Measurements from ENCODE around the gene SPDL1.
"Not testable (repeated sequence)": the region's sequence is repeated elsewhere in the genome, so short reads cannot be mapped to it uniquely, and the experiment has no call there.

Gene SPDL1

GRCh38 chr5:169576181-169576598 lies 7.4 kb upstream of the SPDL1 start:
- no peak for DNase-seq

- DNase-seq = no peak
Observed at GRCh38 chr5:169577951-169578350, 5.6 kb upstream of the SPDL1 start.

- no peak for DNase-seq
Observed at GRCh38 chr5:169580964-169581363, 2.6 kb upstream of the SPDL1 start.

DNA sequence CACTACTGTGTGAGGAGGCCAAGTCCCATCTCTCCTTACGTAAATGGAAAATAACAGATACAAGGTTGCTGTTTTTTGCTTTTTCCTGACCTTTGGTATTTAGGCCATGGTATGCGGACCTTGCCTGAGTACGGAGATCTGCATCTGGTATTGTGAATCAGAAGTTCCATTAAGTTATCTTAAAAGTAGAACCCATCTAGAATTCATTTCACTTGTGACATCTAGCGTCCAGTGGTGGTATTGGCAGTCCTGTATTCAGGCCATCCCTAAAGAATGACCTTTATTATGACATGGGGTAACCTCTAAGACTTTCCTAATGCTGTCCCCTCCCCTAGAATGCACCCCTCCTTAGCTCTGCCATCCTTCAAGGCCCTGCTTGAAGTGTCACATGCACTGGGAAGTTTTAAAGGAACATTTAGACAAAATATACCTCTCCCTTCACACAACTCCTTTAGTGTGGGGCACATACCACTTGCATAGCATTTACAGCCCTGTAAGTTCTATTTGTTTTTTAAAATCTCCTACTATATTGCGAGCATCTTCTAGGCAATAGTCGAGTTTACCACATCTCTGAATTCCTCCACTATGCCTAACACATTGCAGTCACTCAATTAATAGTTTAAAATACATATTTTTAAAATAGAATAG lies 1.9 kb upstream of the SPDL1 start:
- DNase-seq = peak; percentile 29

DNA sequence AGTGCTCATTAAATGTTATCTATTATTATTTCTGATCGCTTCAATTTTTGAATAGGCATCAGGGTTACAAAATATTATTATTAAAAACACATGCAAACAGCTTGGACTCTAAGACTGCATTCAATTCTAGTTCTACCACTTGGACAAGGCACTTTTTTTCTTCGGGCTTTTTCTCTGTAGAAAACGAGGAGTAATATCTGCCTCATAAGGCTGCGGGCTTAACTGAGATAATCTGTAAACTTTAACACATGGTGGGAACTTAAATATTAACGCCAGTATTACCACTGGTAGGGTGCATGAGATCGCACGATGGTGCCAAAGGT lies 511 bp upstream of the SPDL1 start:
- no peak for DNase-seq

DNA sequence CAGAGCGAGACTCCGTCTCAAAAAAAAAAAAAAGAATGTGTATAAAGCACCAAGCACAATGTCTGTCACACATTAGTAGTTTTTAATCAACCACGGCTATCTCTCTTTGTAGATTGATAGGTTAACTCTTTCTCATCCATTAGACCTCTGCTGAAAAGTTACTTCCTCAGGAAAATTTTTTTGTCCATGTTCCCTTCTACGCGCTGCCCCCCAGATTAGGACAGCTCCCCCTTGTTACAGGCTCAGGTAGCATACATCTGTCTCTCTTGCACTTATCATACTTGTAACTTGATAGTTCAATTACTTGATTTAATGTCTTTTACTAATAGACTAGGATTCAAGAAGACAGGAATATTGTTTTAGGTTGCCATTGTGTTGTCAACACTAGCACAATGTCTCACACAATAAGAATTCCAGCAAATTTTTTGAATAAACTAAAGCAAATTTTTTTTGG lies 1.5 kb downstream of the SPDL1 start:
- DNase-seq = no peak

GRCh38 chr5:169590602-169591001 lies 7.0 kb downstream of the SPDL1 start:
- DNase-seq = no peak

DNA sequence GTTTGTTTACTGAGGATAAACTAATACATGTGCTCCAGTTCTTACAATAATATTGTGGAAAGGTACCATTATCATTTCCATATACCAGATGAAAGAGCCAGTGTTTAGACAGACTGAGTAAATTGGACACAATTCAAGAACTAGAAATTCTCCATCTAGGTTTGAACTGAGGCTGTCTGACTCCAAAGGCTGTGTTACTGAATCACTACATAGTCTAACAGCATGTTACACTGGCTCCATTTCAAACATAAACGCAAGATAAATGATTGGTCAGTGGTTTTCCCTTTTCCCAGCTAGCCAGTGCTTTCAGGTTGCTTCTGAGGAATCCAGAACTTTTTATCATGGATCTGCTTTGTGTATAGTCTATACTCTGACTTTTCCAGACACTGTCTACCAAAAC lies 8.1 kb downstream of the SPDL1 start:
- no peak for DNase-seq

DNA sequence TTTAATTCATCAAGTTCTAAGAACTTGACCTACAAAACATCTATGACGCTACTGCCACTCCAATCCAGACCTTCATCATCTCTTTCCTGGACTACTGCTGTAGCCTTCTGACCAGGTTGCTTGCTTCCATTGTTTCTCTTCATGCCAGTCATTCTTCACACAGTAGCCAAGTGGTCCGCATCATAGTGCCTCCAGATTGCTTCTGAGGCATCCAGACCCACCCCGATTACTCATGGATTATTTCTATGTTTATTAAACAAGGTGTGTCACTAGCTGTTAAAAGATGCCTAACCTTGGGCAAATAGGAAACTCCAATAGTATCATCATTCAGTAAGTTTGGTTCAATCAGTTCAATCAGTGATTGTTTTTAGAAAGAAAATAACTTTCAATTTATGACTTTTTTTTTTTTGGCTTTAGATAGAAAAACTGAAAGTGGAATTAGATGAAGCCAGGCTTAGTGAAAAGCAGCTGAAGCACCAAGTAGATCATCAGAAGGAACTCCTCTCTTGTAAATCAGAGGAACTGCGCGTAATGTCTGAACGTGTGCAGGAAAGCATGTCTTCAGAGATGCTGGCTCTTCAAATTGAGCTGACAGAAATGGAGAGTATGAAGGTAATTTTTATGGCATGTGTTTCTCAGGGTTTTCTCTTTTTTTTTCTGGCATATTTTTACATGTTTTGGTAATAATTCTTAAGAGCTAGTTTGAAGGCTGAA lies 9.5 kb downstream of the SPDL1 start:
- DNase-seq = no peak

DNA sequence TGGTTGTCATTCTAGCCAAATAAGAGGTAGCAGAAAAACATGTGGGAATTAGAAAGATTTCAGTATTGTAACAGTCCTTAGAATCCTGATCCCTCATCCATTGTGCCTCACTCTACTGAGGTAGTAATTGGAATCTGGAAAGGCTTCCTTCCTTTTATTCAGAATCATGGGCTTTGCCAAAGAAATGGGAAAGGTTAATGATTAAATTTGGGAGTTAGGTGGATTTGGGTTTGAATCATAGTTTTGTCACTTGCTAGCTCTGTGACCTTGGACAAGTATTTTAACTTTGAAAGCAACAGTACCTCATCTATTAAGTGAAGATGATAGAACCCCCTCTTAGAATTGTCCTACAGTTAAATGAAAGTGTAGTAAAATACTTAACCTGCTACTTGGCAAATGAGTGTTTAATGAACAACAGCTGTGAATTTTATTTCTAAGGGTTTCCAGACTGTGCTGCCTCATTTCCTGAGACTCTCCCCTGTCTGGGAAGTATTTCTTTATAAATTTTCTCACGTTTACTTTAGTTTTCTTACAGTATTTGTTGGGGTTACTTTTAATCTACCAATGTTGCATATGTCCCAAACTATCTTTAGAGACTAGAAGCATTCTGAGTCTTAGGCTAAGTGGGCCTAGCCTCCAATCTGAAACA lies 11.7 kb downstream of the SPDL1 start:
- DNase-seq = no peak

DNA sequence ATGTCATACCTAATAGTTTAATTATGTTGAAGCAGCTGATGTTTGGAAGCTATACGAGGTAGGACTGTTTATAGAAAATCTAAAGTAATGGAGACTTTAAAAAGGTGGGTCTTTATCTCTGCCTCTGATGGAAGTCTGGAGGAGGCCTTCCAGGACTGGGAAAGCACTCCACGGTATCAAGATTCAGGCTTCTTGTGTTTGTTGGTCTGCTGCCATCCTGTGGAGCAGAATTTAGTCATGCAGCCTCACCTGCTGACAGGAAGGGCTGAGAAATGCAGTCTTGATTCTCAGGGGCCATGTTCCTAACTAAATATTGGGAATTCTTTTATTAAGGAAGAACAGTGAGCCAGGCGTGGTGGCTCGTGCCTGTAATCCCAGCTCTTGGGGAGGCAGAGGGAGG lies 15.9 kb downstream of the SPDL1 start:
- DNase-seq = no peak

DNA sequence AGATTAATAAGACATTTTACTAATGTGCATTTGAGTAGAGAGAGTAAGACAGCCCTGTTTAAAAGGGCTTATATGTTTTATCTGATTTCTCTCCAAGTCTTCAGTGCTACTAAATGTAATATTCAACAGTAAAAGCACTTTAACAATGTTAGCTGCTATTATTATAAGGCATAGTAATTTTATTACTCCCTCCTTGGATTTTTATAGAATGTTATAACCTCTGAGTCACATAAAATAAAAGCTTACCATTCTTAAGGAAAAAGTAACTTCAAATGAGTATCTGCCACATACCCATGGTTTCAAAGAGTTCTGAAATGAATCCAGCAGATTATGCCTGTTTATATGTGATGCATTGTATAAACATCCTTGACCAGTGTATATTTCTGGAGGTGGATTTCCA lies 19.0 kb downstream of the SPDL1 start:
- no peak for DNase-seq

DNA sequence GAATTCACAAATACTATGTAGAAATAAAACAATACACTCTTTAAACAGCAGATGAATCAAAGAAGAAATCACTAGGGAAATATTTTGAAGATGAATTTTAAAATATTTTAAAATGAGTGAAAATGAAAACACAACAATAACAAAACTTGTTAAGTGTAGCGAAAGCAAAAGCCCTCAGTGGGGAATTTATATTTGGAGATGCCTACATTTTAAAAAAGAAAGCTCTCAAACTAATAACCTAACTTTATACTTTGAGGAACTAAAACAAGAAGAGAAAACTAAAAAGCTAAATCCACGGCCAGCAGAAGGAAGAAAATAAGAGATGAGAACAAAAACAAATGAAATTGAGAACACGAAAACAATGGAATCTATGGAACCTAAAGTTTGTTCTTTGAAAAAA lies 22.7 kb downstream of the SPDL1 start:
- DNase-seq = no peak

GRCh38 chr5:169607882-169608281 lies 24.3 kb downstream of the SPDL1 start:
- DNase-seq = no peak

DNA sequence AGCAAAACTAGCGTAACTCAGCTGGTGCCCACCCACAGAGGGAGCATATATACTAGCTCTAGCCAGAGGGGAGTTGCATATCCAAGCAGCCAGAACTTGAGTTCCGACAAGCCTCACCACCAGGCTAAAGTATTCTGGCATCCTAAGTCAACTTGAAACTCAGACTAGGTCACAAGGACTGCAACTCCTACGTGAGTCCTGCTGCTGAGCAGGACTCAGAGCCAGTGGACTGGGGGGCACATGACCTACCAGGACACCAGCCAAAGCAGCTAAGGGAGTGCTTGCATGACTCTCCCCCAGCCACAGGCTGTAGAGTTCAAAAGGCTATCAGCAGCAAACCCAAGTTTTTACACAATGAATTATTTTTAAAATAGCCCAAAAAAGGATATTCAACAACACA lies 26.1 kb downstream of the SPDL1 start:
- no peak for DNase-seq

DNA sequence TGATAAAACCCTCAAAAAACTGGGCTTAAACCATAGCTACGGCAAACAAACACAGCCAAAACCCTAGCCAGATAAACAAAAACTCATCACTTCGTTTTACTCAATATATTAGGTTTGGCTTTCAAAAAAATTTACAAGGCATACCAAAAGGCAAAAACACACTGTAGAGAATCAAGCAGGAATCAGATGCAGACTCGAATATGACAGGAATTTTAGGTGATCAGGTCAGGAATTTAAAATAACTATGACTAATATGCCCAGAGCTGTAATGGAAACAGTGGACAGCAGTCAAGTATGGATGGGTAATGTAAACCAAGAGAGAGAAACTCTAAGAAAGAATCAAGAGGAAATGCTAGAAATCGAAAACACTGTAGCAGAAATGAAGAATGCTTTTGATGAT lies 27.0 kb downstream of the SPDL1 start:
- no peak for DNase-seq

- DNase-seq = no peak
Observed at GRCh38 chr5:169615561-169615960, 32.0 kb downstream of the SPDL1 start.

- DNase-seq = not testable (repeated sequence)
Observed at GRCh38 chr5:169624307-169624706, 40.7 kb downstream of the SPDL1 start.

GRCh38 chr5:169626779-169627178 lies 43.2 kb downstream of the SPDL1 start:
- no peak for DNase-seq

- no peak for DNase-seq
Observed at GRCh38 chr5:169627551-169627950, 44.0 kb downstream of the SPDL1 start.

DNA sequence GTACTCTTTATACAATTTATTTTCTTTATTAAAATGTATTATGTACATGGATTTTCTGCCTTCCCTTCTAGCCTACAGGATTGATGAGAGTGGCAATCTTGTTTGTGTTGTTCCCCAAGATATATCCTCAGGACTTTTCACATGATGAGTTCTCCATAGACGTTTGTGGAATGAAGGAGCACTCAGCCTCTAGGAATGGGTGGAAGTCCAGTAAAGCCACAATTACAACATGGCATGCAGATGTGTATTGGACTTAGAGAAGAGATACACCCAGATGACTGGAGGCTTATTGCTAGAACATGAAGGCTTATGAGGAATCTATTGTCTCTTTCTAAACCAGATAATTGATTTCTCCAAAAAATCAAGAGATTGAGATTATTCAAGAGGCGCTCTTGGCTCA lies 45.3 kb downstream of the SPDL1 start:
- no peak for DNase-seq

DNA sequence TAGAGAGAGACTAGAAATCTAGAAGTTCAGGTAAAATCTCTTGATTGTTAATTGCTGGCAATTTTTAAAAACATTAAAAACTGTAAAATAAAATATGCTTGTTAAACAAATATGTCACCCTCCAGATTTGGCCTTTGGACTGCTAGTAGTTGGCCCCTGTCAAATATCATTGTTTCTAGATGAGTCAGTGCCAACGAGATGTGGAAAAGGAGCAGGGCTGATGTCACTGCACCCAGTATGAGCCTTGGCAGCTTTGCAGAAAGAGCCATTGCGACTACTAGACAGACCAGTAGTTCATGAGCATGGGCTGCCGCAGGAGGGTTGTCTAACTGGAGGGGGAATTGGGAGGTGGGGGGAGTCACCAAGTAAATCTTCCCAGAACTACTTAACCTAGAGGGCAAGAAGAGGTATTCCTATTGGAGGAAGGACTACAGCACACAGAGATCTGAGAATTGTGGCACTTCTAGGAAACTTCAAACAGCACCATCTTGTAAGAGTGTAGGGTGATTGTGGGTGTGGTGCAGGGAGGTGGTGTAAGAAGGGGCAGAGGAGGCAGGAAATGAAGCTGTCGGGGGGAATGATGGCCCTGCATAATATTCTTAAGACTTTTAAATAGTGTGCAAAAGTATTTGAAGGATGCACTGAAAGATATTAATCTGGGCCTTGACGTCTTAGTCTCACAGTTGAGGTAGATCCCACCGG lies 46.4 kb downstream of the SPDL1 start:
- no peak for DNase-seq

DNA sequence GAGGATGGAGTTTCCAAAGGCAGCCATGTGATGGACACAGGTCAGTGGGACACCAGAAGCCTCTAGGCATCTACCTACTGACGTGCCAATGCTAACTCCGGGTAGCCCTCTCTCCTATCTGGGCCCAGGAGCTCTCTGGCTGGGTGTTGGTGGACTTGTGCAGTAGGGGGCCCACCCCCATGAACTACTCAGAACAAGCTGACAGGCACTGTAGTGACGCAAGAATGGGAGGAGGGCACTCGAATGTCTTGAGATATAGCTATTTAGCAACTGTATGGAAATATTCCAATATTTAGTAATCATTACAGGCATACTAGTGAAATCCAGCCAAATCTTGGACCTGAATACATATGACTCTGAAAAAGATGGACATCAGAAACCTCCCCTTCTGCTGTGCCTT lies 47.8 kb downstream of the SPDL1 start:
- no peak for DNase-seq

GRCh38 chr5:169632946-169633345 lies 49.4 kb downstream of the SPDL1 start:
- DNase-seq = no peak

Measured in GF-D8 (cell line).